GM06990 (cell line): ENCODE data around the gene CEMP1.
A peak's percentile ranks its signal among the peaks of the same experiment; 100 is the strongest.
"Not testable (repeated sequence)": the region's sequence is repeated elsewhere in the genome, so short reads cannot be mapped to it uniquely, and the experiment has no call there.

Experiments used
- DNase-seq: peaks from one replicate; pipeline ENCODE4 v3.0.0-alpha.2; 2011; ENCODE audit not compliant: insufficient read length; ENCODE audit errors: extremely low read depth
- H3K27me3 ChIP-seq: replicated peaks from 2 replicates; pipeline ENCODE4 v1.6.0; 2011; ENCODE audit warnings: low read length; ENCODE audit not compliant: control insufficient read depth, insufficient read depth
- H3K36me3 ChIP-seq: 2 replicates; pipeline ENCODE4 v1.5.1; 2011; ENCODE audit warnings: low read length; ENCODE audit not compliant: control insufficient read depth, insufficient read depth
- H3K4me3 ChIP-seq: replicated peaks from 2 replicates; pipeline ENCODE4 v1.5.1; 2011; ENCODE audit warnings: low read depth, mild to moderate bottlenecking, control low read depth, low read length
- TF ChIP-seq, protein P1 (sequence below): IDR thresholded peaks from 2 replicates; pipeline ENCODE4 v1.5.1; 2011; ENCODE audit warnings: low read length, control low read depth, mild to moderate bottlenecking, inconsistent platforms; ENCODE audit not compliant: insufficient read depth, poor library complexity, severe bottlenecking

Gene CEMP1

GRCh38 chr16:2551420-2551889 lies 20.2 kb upstream of the CEMP1 start:
- not testable (repeated sequence) for H3K36me3 ChIP-seq, H3K4me3 ChIP-seq, DNase-seq, H3K27me3 ChIP-seq
- TF ChIP-seq, protein P1, sequence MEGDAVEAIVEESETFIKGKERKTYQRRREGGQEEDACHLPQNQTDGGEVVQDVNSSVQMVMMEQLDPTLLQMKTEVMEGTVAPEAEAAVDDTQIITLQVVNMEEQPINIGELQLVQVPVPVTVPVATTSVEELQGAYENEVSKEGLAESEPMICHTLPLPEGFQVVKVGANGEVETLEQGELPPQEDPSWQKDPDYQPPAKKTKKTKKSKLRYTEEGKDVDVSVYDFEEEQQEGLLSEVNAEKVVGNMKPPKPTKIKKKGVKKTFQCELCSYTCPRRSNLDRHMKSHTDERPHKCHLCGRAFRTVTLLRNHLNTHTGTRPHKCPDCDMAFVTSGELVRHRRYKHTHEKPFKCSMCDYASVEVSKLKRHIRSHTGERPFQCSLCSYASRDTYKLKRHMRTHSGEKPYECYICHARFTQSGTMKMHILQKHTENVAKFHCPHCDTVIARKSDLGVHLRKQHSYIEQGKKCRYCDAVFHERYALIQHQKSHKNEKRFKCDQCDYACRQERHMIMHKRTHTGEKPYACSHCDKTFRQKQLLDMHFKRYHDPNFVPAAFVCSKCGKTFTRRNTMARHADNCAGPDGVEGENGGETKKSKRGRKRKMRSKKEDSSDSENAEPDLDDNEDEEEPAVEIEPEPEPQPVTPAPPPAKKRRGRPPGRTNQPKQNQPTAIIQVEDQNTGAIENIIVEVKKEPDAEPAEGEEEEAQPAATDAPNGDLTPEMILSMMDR = peak; percentile 6

GRCh38 chr16:2550283-2550878 lies 19.2 kb upstream of the CEMP1 start:
- not testable (repeated sequence) for H3K4me3 ChIP-seq, H3K27me3 ChIP-seq, H3K36me3 ChIP-seq, DNase-seq

DNA sequence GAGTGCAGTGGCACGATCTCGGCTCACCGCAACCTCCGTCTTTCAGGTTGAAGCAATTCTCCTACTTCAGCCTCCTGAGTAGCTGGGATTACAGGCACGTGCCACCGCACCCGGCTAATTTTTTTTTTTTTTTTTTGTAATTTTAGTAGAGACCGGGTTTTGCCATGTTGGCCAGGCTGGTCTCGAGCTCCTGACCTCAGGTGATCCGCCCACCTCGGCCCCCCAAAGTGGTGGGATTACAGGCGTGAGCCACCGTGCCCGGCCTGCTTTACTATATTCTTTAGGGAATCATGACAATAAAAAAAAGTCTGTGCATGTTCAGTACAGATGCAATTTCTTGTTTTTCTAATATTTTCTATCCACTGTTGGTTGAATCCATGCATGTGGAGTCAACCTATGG lies 12.6 kb upstream of the CEMP1 start:
- DNase-seq, H3K36me3 ChIP-seq, H3K27me3 ChIP-seq, H3K4me3 ChIP-seq: not testable (repeated sequence)

DNA sequence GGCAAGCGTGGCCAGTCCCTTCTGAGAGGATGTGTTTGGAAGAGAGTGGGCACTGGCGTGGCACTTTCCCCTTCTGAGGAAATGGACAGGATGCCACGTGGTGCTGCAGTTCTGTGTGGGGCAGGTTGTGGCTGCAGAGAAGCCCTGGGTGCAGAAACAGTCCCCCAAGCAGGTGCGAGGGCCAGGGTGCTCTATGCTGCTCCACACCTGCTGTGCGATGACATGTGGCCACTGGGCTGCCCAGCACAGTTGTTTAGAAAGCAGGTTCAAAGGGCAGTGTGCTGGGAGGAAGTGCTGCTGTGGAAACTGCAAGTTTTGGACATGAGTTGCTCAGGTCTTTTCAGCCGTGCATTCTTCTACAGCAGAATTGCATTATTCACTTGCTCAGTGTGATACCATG lies 10.2 kb upstream of the CEMP1 start:
- not testable (repeated sequence) for H3K36me3 ChIP-seq, H3K27me3 ChIP-seq, H3K4me3 ChIP-seq, DNase-seq

- H3K4me3 ChIP-seq, H3K36me3 ChIP-seq, DNase-seq, H3K27me3 ChIP-seq: not testable (repeated sequence)
These were observed 9.7 kb upstream of the CEMP1 start for GRCh38 chr16:2540912-2541311.

- H3K36me3 ChIP-seq, DNase-seq, H3K27me3 ChIP-seq, H3K4me3 ChIP-seq: not testable (repeated sequence)
- TF ChIP-seq, protein P1 = peak; percentile 56
These were observed 8.7 kb upstream of the CEMP1 start for GRCh38 chr16:2539845-2540458.

- H3K27me3 ChIP-seq, DNase-seq, H3K36me3 ChIP-seq: not testable (repeated sequence)
- H3K4me3 ChIP-seq = peak overlapping the region; percentile 67
These were observed 8.1 kb upstream of the CEMP1 start for GRCh38 chr16:2539192-2539844.

GRCh38 chr16:2537451-2538379 lies 6.5 kb upstream of the CEMP1 start, which contains the start of gene PDPK1:
Gene PDPK1 (plus strand): TSS chr16:2538021. CDS start chr16:2538113, 92 bp downstream.
- Histone ChIP-seq H3K4me3 (peak within 1 kb of the TSS; percentile 81), H3K36me3 (peaks cover 2% of the 10 kb centered on the region), H3K27me3 (no peaks in the 10 kb centered on the region)
- TF ChIP-seq, protein P1 = no peak
- DNase-seq = peak; percentile 96
